WTC11 (cell line): ENCODE results near the gene MED26. TPM values are rescaled to one million over a fixed set of nuclear protein-coding genes. Genes with fewer than 3 reads are reported as not detected.

Experiments
- ATAC-seq: fragments of 200-7000 bp; cut with Tn5 transposase; 2 replicates; pipeline ENCODE4 v1.10.0; 2021; ENCODE audit warnings: mild to moderate bottlenecking, moderate library complexity
- CTCF ChIA-PET: fragments of 300-600 bp; sonication (Branson Sonifier 250); formaldehyde crosslinking; loops from one replicate; lab custom pipeline; 2021; ENCODE audit warnings: antibody characterized with exemption; lab: Charles Lee
- POLR2A ChIA-PET: fragments of 350-600 bp; sonication (Branson Sonifier 250); formaldehyde crosslinking; loops from one replicate; lab custom pipeline; 2021; ENCODE audit warnings: antibody characterized with exemption; lab: Charles Lee
- DNase-seq: peaks from one replicate; pipeline ENCODE4 v3.0.0; 2021; ENCODE audit warnings: low spot score
- H3K27ac Mint-ChIP-seq: 2 replicates; pipeline ENCODE4 v1.8.0; 2021; ENCODE audit warnings: mixed read lengths
- H3K27me3 Mint-ChIP-seq: 2 replicates; pipeline ENCODE4 v1.8.0; 2021; ENCODE audit warnings: low read depth, mild to moderate bottlenecking, moderate library complexity, mixed read lengths
- H3K36me3 Mint-ChIP-seq: 2 replicates; pipeline ENCODE4 v1.8.0; 2021; ENCODE audit warnings: mixed read lengths
- H3K4me1 Mint-ChIP-seq: 2 replicates; pipeline ENCODE4 v1.8.0; 2022; ENCODE audit warnings: mixed read lengths
- H3K4me3 Mint-ChIP-seq: 2 replicates; pipeline ENCODE4 v1.8.0; 2021; ENCODE audit warnings: mild to moderate bottlenecking, moderate library complexity, mixed read lengths
- H3K9me3 Mint-ChIP-seq: 2 replicates; pipeline ENCODE4 v1.8.0; 2021; ENCODE audit warnings: mixed read lengths
- CREM ChIP-seq: sonication (generic); formaldehyde crosslinking; IDR thresholded peaks from 2 replicates; pipeline ENCODE4 v1.8.1; 2022; ENCODE audit warnings: mild to moderate bottlenecking, missing genetic modification reagents, moderate library complexity
- ELF4 ChIP-seq: sonication (generic); formaldehyde crosslinking; IDR thresholded peaks from 2 replicates; pipeline ENCODE4 v1.8.1; 2022; ENCODE audit warnings: low read depth, mild to moderate bottlenecking, moderate library complexity, missing genetic modification reagents
- ESRRA ChIP-seq: sonication (generic); formaldehyde crosslinking; IDR thresholded peaks from 2 replicates; pipeline ENCODE4 v1.8.1; 2022; ENCODE audit warnings: mild to moderate bottlenecking, missing genetic modification reagents, borderline replicate concordance
- FOXK1 ChIP-seq: sonication (generic); formaldehyde crosslinking; IDR thresholded peaks from 2 replicates; pipeline ENCODE4 v1.8.0; 2022; ENCODE audit warnings: mild to moderate bottlenecking, moderate library complexity, missing genetic modification reagents
- GRHL2 ChIP-seq: fragments of 250-450 bp; sonication (Bioruptor Pico); IDR thresholded peaks from 2 replicates; pipeline ENCODE4 v1.8.0; 2022; ENCODE audit warnings: mild to moderate bottlenecking, moderate library complexity; ENCODE audit not compliant: insufficient replicate concordance, severe bottlenecking
- RORB ChIP-seq: fragments of 250-450 bp; sonication (Bioruptor Pico); IDR thresholded peaks from 2 replicates; pipeline ENCODE4 v1.9.0; 2021; ENCODE audit warnings: mild to moderate bottlenecking
- SMAD4 ChIP-seq: sonication (generic); formaldehyde crosslinking; IDR thresholded peaks from 2 replicates; pipeline ENCODE4 v1.8.0; 2022; ENCODE audit warnings: mild to moderate bottlenecking, missing genetic modification reagents
- TCF7 ChIP-seq: sonication (generic); formaldehyde crosslinking; IDR thresholded peaks from 2 replicates; pipeline ENCODE4 v1.8.0; 2022; ENCODE audit warnings: mild to moderate bottlenecking, low read depth, missing genetic modification reagents, moderate library complexity
- TEAD4 ChIP-seq: sonication (generic); formaldehyde crosslinking; IDR thresholded peaks from 2 replicates; pipeline ENCODE4 v1.8.0; 2022; ENCODE audit warnings: mild to moderate bottlenecking, missing genetic modification reagents
- ZNF396 ChIP-seq: fragments of 250-450 bp; sonication (Bioruptor Pico); IDR thresholded peaks from 2 replicates; pipeline ENCODE4 v1.8.0; 2021; ENCODE audit warnings: mild to moderate bottlenecking, moderate library complexity, borderline replicate concordance
- ZNF671 ChIP-seq: fragments of 250-450 bp; sonication (Bioruptor Pico); IDR thresholded peaks from 2 replicates; pipeline ENCODE4 v1.8.0; 2021; ENCODE audit warnings: mild to moderate bottlenecking
- total RNA-seq: library from RNA; stranded (reverse); gene quantifications from 3 replicates; pipeline ENCODE4 v1.2.3, GENCODE V29; 2021
- TF ChIP-seq, protein P1 (sequence below): sonication (generic); formaldehyde crosslinking; IDR thresholded peaks from 2 replicates; pipeline ENCODE4 v1.8.0; 2023; ENCODE audit warnings: missing genetic modification reagents
- TF ChIP-seq, protein P2 (sequence below): sonication (generic); formaldehyde crosslinking; IDR thresholded peaks from 2 replicates; pipeline ENCODE4 v1.8.0; 2022; ENCODE audit warnings: mild to moderate bottlenecking, missing genetic modification reagents
- TF ChIP-seq, protein P3 (sequence below): fragments of 250-450 bp; sonication (Bioruptor Pico); IDR thresholded peaks from 2 replicates; pipeline ENCODE4 v1.9.0; 2021; ENCODE audit warnings: mild to moderate bottlenecking
- TF ChIP-seq, protein P4 (sequence below): fragments of 250-450 bp; sonication (Bioruptor Pico); IDR thresholded peaks from 2 replicates; pipeline ENCODE4 v2.1.2; 2022; ENCODE audit warnings: mild to moderate bottlenecking, moderate library complexity
- TF ChIP-seq, protein P5 (sequence below): sonication (generic); formaldehyde crosslinking; IDR thresholded peaks from 2 replicates; pipeline ENCODE4 v1.8.1; 2023; ENCODE audit warnings: mild to moderate bottlenecking, missing genetic modification reagents, moderate library complexity
- TF ChIP-seq, protein P6 (sequence below): sonication (generic); formaldehyde crosslinking; IDR thresholded peaks from 2 replicates; pipeline ENCODE4 v1.8.1; 2022; ENCODE audit warnings: low read depth, missing genetic modification reagents, borderline replicate concordance
- TF ChIP-seq, protein P7 (sequence below): sonication (generic); formaldehyde crosslinking; conservative IDR thresholded peaks from 2 replicates; pipeline ENCODE4 v1.8.1; 2023; ENCODE audit warnings: mild to moderate bottlenecking, low read depth, missing genetic modification reagents, moderate library complexity
- TF ChIP-seq, protein P8 (sequence below): fragments of 250-450 bp; sonication (Bioruptor Pico); IDR thresholded peaks from 2 replicates; pipeline ENCODE4 v1.9.0; 2021; ENCODE audit warnings: moderate library complexity, mild to moderate bottlenecking, inconsistent platforms, borderline replicate concordance
- TF ChIP-seq, protein P9 (sequence below): sonication (generic); formaldehyde crosslinking; conservative IDR thresholded peaks from 2 replicates; pipeline ENCODE4 v1.8.1; 2022; ENCODE audit warnings: mild to moderate bottlenecking, missing genetic modification reagents

MED26 gene
- total RNA-seq, 1 experiment from 2014 or later: 14.2 TPM

DNA sequence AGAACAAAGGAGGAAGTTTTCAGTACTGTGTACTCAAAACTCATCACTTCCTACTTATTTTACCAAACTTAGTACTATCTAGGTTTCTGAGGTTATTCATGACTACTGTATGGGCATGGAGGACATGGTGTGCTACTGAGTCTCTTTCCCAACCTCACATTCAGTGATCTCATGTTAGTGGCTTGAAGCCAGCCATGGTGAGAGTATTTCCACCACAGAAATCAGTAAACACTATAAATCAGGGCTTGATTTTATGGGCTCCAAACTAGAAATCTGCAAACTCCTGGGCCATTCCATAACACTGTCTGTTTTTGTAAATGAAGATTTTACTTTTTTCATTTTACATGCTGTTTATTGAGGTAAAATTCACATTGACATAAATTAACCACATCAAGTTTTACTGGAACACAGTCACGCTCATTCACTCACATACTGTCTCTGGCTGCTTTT lies 19.7 kb downstream of the MED26 start:
- no peak overlapping the region for H3K4me3 Mint-ChIP-seq
- peak overlapping the region; percentile 4; the same call in 1 of the 2 replicates for H3K27ac Mint-ChIP-seq
- TF ChIP-seq, protein P1, sequence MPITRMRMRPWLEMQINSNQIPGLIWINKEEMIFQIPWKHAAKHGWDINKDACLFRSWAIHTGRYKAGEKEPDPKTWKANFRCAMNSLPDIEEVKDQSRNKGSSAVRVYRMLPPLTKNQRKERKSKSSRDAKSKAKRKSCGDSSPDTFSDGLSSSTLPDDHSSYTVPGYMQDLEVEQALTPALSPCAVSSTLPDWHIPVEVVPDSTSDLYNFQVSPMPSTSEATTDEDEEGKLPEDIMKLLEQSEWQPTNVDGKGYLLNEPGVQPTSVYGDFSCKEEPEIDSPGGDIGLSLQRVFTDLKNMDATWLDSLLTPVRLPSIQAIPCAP: no peak
- TF ChIP-seq TCF7 (CRISPR knock-in tag) (no peak), ZNF396 (no peak)
- no peaks in the 10 kb centered on the region for H3K4me1 Mint-ChIP-seq
- CTCF ChIA-PET: no interaction called here
- POLR2A ChIA-PET: no interaction called here
- no peaks in the 10 kb centered on the region for H3K27me3 Mint-ChIP-seq
- no peaks in the 10 kb centered on the region for H3K36me3 Mint-ChIP-seq
- DNase-seq (no peak), ATAC-seq (no peak)
- H3K9me3 Mint-ChIP-seq: no peaks in the 10 kb centered on the region

DNA sequence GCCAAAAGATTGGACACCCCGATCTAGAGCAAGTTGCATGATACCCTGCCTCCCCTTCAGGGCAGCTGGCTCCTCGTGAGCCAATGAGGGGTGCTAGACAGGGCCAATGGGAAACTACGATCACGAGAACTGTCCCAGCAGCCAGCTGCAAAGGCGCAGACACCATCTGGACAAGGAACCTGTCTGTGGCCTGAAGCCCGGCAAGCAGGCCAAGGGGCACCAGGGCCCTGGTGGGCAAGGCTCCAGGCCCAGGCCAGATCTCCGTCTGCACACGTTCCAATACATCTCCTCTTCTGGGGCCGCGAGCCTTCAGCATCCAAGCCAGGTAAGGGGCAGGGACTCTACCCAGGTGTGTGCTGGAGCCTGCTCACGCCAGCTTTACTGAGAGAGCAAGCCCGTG lies 20.2 kb downstream of the MED26 start:
- ATAC-seq (no peak), DNase-seq (no peak)
- no peak overlapping the region for H3K4me3 Mint-ChIP-seq
- ChIA-PET CTCF (no interaction called here), POLR2A (no interaction called here)
- H3K9me3 Mint-ChIP-seq: no peaks in the 10 kb centered on the region
- H3K4me1 Mint-ChIP-seq: no peaks in the 10 kb centered on the region
- no peak overlapping the region for H3K27ac Mint-ChIP-seq
- no peak for TF ChIP-seq ZNF671 (CRISPR knock-in tag)
- no peak for TF ChIP-seq ELF4 (CRISPR knock-in tag)
- TF ChIP-seq, protein P2, sequence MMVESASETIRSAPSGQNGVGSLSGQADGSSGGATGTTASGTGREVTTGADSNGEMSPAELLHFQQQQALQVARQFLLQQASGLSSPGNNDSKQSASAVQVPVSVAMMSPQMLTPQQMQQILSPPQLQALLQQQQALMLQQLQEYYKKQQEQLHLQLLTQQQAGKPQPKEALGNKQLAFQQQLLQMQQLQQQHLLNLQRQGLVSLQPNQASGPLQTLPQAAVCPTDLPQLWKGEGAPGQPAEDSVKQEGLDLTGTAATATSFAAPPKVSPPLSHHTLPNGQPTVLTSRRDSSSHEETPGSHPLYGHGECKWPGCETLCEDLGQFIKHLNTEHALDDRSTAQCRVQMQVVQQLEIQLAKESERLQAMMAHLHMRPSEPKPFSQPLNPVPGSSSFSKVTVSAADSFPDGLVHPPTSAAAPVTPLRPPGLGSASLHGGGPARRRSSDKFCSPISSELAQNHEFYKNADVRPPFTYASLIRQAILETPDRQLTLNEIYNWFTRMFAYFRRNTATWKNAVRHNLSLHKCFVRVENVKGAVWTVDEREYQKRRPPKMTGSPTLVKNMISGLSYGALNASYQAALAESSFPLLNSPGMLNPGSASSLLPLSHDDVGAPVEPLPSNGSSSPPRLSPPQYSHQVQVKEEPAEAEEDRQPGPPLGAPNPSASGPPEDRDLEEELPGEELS (CRISPR knock-in tag): no peak
- no peak for TF ChIP-seq RORB (CRISPR knock-in tag)
- no peak for TF ChIP-seq TEAD4 (CRISPR knock-in tag)
- TF ChIP-seq TCF7 (CRISPR knock-in tag): no peak
- no peak for TF ChIP-seq CREM (CRISPR knock-in tag)
- TF ChIP-seq FOXK1: no peak
- no peak for TF ChIP-seq ESRRA
- H3K36me3 Mint-ChIP-seq: no peaks in the 10 kb centered on the region
- H3K27me3 Mint-ChIP-seq: no peaks in the 10 kb centered on the region

DNA sequence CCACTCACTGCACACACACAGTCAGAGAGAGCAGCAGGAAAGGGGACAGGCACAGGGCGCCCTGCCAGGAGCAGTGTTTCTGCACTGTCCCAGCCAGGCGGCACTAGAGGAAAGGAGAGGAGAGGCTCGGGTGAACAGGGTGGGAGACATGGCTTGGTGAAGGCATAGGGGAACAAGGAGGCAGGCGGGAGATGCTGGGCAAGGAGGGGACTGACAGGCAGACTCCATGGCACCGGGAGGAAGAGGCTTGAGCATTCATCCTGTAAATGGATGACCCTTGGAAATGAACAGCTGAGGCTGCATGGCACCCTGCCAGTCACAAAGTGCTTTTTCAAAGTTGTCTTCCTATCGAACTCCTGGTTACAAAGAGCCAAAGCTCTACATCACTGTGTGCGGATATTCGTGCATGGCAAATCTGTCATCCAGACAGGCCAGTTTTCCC lies 22.4 kb downstream of the MED26 start:
- ATAC-seq: no peak
- Mint-ChIP-seq H3K4me3 (no peak overlapping the region), H3K9me3 (no peaks in the 10 kb centered on the region), H3K36me3 (no peaks in the 10 kb centered on the region), H3K4me1 (no peaks in the 10 kb centered on the region), H3K27ac (peak overlapping the region; percentile 45; the same call in 1 of the 2 replicates), H3K27me3 (no peaks in the 10 kb centered on the region)
- DNase-seq: no peak
- CTCF ChIA-PET: no interaction called here
- POLR2A ChIA-PET: no interaction called here
- TF ChIP-seq, protein P3, sequence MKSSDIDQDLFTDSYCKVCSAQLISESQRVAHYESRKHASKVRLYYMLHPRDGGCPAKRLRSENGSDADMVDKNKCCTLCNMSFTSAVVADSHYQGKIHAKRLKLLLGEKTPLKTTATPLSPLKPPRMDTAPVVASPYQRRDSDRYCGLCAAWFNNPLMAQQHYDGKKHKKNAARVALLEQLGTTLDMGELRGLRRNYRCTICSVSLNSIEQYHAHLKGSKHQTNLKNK: no peak
- TF ChIP-seq, protein P4, sequence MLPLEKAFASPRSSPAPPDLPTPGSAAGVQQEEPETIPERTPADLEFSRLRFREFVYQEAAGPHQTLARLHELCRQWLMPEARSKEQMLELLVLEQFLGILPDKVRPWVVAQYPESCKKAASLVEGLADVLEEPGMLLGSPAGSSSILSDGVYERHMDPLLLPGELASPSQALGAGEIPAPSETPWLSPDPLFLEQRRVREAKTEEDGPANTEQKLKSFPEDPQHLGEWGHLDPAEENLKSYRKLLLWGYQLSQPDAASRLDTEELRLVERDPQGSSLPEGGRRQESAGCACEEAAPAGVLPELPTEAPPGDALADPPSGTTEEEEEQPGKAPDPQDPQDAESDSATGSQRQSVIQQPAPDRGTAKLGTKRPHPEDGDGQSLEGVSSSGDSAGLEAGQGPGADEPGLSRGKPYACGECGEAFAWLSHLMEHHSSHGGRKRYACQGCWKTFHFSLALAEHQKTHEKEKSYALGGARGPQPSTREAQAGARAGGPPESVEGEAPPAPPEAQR (CRISPR knock-in tag): no peak
- TF ChIP-seq SMAD4 (CRISPR knock-in tag) (no peak), RORB (CRISPR knock-in tag) (no peak), FOXK1 (no peak), GRHL2 (CRISPR knock-in tag) (no peak)
- TF ChIP-seq, protein P5, sequence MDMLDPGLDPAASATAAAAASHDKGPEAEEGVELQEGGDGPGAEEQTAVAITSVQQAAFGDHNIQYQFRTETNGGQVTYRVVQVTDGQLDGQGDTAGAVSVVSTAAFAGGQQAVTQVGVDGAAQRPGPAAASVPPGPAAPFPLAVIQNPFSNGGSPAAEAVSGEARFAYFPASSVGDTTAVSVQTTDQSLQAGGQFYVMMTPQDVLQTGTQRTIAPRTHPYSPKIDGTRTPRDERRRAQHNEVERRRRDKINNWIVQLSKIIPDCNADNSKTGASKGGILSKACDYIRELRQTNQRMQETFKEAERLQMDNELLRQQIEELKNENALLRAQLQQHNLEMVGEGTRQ (CRISPR knock-in tag): no peak
- TF ChIP-seq, protein P6, sequence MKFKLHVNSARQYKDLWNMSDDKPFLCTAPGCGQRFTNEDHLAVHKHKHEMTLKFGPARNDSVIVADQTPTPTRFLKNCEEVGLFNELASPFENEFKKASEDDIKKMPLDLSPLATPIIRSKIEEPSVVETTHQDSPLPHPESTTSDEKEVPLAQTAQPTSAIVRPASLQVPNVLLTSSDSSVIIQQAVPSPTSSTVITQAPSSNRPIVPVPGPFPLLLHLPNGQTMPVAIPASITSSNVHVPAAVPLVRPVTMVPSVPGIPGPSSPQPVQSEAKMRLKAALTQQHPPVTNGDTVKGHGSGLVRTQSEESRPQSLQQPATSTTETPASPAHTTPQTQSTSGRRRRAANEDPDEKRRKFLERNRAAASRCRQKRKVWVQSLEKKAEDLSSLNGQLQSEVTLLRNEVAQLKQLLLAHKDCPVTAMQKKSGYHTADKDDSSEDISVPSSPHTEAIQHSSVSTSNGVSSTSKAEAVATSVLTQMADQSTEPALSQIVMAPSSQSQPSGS (CRISPR knock-in tag): no peak
- TF ChIP-seq, protein P7, sequence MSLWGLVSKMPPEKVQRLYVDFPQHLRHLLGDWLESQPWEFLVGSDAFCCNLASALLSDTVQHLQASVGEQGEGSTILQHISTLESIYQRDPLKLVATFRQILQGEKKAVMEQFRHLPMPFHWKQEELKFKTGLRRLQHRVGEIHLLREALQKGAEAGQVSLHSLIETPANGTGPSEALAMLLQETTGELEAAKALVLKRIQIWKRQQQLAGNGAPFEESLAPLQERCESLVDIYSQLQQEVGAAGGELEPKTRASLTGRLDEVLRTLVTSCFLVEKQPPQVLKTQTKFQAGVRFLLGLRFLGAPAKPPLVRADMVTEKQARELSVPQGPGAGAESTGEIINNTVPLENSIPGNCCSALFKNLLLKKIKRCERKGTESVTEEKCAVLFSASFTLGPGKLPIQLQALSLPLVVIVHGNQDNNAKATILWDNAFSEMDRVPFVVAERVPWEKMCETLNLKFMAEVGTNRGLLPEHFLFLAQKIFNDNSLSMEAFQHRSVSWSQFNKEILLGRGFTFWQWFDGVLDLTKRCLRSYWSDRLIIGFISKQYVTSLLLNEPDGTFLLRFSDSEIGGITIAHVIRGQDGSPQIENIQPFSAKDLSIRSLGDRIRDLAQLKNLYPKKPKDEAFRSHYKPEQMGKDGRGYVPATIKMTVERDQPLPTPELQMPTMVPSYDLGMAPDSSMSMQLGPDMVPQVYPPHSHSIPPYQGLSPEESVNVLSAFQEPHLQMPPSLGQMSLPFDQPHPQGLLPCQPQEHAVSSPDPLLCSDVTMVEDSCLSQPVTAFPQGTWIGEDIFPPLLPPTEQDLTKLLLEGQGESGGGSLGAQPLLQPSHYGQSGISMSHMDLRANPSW (CRISPR knock-in tag): no peak
- TF ChIP-seq, protein P8, sequence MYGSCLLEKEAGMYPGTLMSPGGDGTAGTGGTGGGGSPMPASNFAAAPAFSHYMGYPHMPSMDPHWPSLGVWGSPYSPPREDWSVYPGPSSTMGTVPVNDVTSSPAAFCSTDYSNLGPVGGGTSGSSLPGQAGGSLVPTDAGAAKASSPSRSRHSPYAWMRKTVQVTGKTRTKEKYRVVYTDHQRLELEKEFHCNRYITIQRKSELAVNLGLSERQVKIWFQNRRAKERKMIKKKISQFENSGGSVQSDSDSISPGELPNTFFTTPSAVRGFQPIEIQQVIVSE (CRISPR knock-in tag): no peak
- TF ChIP-seq, protein P9, sequence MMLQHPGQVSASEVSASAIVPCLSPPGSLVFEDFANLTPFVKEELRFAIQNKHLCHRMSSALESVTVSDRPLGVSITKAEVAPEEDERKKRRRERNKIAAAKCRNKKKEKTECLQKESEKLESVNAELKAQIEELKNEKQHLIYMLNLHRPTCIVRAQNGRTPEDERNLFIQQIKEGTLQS (CRISPR knock-in tag): no peak
